ENCODE results near the gene PTGS1.

The PTGS1 gene

GRCh38 chr9:122376796-122377195 is 6.0 kb downstream of the PTGS1 start:
- no peak for DNase-seq

- no peak for DNase-seq
These were observed 6.7 kb downstream of the PTGS1 start for GRCh38 chr9:122377241-122378164.

GRCh38 chr9:122378236-122378635 is 7.4 kb downstream of the PTGS1 start:
- DNase-seq = no peak

GRCh38 chr9:122379340-122379739 is 8.5 kb downstream of the PTGS1 start:
- DNase-seq = no peak

DNA sequence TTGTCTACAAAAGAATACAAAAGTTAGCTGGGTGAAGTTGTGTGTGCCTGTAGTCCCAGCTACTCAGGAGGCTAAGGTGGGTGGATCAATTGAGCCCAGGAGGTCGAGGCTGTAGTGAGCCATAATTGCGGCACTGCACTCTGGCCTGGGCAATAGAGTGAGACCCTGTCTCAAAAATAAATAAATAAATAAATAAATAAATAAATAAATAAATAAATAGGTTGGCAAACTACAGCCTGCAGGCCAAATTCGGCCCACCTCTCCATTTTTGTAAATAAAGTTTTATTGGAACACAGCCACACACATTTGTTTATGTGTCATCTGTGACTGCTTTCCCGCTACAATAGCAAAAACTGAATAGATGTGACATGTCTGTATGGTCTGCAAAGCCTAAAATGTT is 9.5 kb downstream of the PTGS1 start:
- DNase-seq = no peak

- no peak for DNase-seq
These were observed 10.6 kb downstream of the PTGS1 start for GRCh38 chr9:122381206-122381950.

DNA sequence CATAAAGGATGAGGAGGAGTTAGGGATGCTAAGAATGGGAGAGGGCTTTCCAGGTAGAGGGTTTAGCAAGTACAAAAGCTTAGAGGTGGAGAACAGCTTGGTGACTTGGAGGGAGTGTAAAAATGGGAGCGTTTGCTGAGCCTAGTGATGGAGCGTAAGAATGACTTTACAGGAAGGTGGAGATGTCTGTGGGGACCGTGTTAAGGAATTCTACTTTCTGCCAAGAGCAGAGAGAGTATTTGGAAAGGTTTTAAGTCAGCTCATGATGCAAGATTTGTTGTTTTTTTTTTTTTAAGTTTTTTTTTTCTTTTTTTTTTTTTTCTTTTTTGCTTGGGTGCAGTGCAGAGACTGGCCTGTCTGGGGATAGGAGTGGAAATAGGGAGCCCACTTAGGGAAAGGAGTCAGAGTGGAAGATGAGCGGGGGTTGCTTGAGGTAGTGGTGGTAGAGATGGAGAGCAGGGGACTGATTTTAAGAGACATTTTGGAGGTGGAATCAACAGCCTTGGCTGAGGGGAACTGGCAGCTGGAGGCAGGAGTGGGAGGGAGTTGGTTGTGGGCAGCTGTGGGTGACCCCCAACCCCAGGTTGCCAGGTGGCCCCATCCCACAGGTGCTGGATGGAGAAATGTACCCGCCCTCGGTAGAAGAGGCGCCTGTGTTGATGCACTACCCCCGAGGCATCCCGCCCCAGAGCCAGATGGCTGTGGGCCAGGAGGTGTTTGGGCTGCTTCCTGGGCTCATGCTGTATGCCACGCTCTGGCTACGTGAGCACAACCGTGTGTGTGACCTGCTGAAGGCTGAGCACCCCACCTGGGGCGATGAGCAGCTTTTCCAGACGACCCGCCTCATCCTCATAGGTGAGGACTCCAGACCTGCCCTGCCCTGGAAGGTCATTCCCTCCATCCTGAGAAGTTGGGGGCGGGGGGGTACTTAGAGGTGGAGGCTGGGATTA is 12.4 kb downstream of the PTGS1 start:
- DNase-seq = no peak

DNA sequence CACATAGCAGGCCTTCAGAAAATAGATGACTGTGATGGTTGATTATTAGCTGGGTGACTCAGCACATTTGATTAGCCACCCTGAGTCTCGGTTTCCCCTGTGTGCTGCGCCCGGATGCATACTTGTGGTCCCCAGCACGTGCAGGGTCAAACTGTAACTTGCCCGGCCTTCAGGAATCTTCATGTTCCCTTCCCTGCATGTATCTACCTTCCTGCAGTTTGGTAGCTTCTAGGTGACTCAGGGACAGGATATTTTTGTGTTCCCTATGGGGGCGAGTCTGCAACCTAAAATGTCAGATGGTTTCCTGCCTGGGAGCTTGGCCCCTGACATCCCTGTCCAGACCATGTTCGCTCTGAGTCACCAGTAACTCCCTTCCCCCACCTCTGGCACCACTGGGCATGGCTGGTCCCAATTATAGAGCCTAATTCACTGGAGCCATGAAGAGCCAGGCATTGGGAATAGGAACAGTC is 13.2 kb downstream of the PTGS1 start:
- no peak for DNase-seq

DNA sequence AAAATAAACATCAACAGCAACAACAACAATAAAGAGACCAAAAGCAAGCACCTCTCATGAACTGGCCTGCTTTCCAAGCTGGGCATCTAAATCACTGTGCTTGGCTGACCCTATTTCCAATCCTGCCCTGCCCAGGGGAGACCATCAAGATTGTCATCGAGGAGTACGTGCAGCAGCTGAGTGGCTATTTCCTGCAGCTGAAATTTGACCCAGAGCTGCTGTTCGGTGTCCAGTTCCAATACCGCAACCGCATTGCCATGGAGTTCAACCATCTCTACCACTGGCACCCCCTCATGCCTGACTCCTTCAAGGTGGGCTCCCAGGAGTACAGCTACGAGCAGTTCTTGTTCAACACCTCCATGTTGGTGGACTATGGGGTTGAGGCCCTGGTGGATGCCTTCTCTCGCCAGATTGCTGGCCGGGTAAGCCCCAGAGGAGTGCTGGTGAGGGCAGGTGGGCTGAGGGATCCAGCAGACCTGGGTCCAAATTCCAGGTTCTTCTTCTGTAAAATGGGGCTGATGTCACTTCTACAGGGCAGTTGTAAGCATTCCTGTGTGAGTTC is 15.6 kb downstream of the PTGS1 start:
- DNase-seq = no peak

DNA sequence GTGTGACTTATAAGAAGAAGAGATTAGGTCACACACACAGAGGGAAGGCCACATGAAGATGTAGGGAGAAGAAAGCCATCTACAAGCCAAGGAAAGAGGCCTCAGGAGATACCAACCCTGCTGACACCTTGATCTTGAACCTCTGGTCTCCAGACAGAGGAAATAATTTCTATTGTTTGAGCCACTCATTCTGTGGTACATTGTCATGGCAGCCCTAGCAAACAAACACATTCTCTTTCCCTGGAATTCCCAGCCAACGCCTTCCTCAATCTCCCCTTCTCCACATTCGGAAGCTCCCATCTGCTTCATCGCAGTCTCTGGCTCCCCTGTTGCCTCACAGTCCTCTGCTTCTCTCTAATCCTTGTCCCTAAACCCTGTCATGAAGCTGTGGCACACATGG is 16.7 kb downstream of the PTGS1 start:
- no peak for DNase-seq

GRCh38 chr9:122389195-122389594 is 18.4 kb downstream of the PTGS1 start:
- no peak for DNase-seq

DNA sequence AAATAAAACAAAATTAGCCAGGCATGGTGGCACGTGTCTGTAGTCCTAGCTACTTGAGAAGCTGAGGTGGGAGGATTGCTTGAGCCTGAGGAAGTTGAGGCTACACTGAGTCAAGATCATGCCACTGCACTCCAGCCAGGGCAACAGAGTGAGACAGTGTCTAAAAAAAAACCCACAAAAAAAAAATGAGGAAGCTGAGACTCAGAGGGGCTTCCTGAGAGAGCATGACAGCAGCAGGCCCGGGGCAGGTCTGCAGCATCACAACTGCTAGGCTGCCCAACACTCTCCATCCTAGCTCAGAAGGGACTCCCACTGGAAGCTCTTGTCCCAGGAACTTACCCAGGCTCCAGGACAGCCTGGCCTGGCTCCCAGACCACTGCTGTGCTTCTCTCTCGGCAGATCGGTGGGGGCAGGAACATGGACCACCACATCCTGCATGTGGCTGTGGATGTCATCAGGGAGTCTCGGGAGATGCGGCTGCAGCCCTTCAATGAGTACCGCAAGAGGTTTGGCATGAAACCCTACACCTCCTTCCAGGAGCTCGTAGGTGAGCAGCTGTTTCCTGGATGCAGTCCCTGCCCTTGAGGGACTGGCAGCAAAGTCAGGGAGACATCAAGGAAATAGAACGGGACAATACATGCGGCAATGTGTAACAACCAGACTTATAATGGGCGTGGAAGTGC is 19.1 kb downstream of the PTGS1 start:
- DNase-seq = no peak

GRCh38 chr9:122392284-122392683 is 21.5 kb downstream of the PTGS1 start:
- DNase-seq = no peak

GRCh38 chr9:122392714-122393113 is 21.9 kb downstream of the PTGS1 start:
- DNase-seq = no peak

DNA sequence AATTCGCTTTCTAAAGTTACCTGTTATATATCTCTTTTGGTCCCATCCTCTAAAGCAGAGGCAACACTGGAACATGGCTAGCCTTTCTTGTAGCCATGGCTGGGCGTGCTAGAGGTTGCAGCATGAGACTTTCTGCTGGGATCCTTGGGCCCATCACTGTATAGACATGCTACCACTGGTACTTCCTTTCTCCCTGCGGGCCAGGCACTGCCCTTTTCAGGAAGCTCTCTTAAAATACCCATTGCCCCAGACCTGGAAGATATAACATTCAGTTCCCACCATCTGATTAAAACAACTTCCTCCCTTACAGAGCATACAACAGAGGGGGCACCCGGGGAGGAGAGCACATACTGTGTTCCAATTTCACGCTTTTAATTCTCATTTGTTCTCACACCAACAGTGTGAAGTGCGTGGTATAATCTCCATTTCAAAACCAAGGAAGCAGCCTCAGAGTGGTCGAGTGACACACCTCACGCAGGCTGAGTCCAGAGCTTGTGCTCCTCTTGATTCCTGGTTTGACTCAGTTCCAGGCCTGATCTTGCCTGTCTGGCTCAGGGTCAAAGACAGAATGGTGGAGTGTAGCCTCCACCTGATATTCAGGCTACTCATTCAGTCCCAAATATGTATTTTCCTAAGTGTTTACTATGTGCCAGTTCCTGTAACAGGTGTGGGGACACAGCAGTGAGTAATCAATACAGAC is 22.6 kb downstream of the PTGS1 start:
- no peak for DNase-seq

DNA sequence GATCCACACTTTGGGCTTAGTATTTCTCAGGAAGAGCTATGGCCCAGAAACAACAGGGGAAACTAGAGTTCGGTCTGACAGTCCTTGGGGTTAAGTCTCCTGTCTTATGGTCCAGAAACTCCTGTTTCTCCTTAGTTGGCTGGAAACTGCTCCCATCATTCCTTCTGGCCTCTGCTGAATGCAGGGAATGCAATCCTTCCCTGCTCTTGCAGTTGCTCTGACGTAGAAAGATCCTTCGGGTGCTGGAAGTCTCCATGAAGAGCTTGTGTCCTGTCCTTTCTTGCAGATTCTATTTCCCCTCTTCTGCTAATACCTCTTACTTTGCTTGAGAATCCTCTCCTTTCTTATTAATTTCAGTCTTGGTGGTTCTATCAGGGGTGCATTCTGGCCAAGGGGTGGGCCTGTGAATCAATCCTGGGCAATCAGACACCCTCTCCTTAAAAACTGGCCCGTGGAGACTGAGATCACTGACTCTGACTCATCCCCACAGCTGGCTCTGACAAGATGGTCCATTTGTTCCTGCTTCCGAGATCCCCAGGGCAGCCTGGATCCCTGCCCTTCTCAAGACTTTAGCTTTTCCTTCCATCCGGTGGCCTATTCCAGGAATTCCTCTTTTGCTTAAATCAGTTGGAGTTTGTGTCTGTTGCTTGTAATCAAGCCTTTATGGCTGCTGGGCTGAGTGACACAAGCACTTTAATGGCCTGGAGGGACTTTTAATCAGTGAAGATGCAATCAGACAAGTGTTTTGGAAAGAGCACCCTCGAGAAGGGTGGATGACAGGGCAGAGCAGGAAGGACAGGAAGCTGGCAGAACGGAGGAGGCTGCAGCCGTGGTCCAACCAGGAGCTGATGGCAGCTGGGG is 23.7 kb downstream of the PTGS1 start:
- no peak for DNase-seq

DNA sequence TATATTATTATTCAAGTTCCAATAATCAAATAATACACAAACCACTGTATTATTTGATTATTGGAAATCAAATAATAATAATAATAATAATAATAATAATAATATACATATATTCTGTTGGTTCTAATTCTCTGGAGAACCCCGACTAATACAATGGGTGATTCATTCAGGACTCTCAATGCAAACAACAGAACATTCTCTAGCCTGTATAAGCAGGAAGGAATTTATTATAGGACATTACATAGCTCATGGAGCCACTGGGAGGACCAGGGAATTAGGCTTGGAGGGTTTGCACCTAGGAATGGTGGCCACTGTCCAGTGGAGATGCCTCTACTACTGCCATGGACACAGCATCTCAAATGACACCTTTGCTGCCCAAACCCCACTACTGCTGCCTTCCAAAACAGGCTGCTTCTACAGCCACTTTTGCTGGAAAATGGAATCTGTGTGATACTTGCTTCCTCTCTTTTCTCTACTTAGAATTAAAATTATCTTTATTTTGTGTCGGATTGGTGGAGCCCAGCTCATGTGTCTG is 25.9 kb downstream of the PTGS1 start:
- no peak for DNase-seq

GRCh38 chr9:122397749-122398148 is 26.9 kb downstream of the PTGS1 start:
- DNase-seq = no peak

- no peak for DNase-seq
These were observed 27.6 kb downstream of the PTGS1 start for GRCh38 chr9:122398371-122398924.

DNA sequence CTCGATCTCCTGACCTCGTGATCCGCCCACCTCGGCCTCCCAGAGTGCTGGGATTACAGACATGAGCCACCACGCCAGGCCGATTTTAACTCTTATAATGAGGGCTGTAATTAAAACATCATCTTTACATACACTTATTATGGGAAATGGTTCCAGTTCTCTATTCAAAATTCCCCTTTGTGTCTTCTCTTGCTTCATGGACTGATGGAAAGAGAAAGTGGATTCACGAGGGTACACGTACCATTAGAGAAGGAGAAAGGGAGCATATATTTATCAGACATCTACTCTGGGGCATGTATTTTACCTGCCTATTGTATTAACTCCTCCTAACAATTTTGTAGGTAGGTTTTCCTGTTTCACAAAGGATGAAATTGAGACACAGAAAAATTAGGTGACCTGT is 31.1 kb downstream of the PTGS1 start:
- no peak for DNase-seq
